ACC112 (cell line): ENCODE measurements around the gene LCTL.

Source experiments
- H2AFZ ChIP-seq: fragments of 200-600 bp; sonication (generic); one replicate; pipeline ENCODE4 v1.6.0; 2017; ENCODE audit warnings: antibody characterized with exemption, low read length; ENCODE audit not compliant: unreplicated experiment
- H3K27ac ChIP-seq: fragments of 200-600 bp; sonication (generic); 2 replicates; pipeline ENCODE4 v1.5.1; 2014; ENCODE audit warnings: low read depth, mild to moderate bottlenecking, antibody characterized with exemption, low read length, moderate library complexity
- H3K27me3 ChIP-seq: fragments of 200-600 bp; sonication (generic); 2 replicates; pipeline ENCODE4 v1.6.1; 2014; ENCODE audit warnings: mild to moderate bottlenecking, antibody characterized with exemption, low read length, moderate library complexity, mixed read lengths; ENCODE audit not compliant: insufficient read depth
- H3K36me3 ChIP-seq: fragments of 200-600 bp; sonication (generic); 2 replicates; pipeline ENCODE4 v1.6.1; 2016; ENCODE audit warnings: mild to moderate bottlenecking, antibody characterized with exemption, low read length, moderate library complexity, mixed read lengths; ENCODE audit not compliant: insufficient read depth
- H3K4me1 ChIP-seq: fragments of 200-600 bp; sonication (generic); one replicate; pipeline ENCODE4 v1.6.1; 2016; ENCODE audit warnings: low read length, mixed read lengths; ENCODE audit not compliant: insufficient read depth, unreplicated experiment, control insufficient read depth
- H3K4me3 ChIP-seq: fragments of 200-600 bp; sonication (generic); 2 replicates; pipeline ENCODE4 v1.5.1; 2014; ENCODE audit warnings: mild to moderate bottlenecking, low read depth, low read length
- H3K79me2 ChIP-seq: fragments of 200-600 bp; sonication (generic); one replicate; pipeline ENCODE4 v1.6.0; 2016; ENCODE audit warnings: low read length; ENCODE audit not compliant: control insufficient read depth, unreplicated experiment, insufficient read depth

LCTL gene

GRCh38 chr15:66565141-66565641 lies 607 bp downstream of the LCTL start:
- H3K79me2 ChIP-seq, result no peaks in the 10 kb centered on the region
- peaks cover 18% of the 10 kb centered on the region for H3K4me1 ChIP-seq
- H3K36me3 ChIP-seq, result no peaks in the 10 kb centered on the region
- peak overlapping the region; percentile 41 for H2AFZ ChIP-seq
- H3K27me3 ChIP-seq, result no peaks in the 10 kb centered on the region
- H3K4me3 ChIP-seq, result peak overlapping the region; percentile 52; the same call in 1 of the 2 replicates
- no peak overlapping the region for H3K27ac ChIP-seq

DNA sequence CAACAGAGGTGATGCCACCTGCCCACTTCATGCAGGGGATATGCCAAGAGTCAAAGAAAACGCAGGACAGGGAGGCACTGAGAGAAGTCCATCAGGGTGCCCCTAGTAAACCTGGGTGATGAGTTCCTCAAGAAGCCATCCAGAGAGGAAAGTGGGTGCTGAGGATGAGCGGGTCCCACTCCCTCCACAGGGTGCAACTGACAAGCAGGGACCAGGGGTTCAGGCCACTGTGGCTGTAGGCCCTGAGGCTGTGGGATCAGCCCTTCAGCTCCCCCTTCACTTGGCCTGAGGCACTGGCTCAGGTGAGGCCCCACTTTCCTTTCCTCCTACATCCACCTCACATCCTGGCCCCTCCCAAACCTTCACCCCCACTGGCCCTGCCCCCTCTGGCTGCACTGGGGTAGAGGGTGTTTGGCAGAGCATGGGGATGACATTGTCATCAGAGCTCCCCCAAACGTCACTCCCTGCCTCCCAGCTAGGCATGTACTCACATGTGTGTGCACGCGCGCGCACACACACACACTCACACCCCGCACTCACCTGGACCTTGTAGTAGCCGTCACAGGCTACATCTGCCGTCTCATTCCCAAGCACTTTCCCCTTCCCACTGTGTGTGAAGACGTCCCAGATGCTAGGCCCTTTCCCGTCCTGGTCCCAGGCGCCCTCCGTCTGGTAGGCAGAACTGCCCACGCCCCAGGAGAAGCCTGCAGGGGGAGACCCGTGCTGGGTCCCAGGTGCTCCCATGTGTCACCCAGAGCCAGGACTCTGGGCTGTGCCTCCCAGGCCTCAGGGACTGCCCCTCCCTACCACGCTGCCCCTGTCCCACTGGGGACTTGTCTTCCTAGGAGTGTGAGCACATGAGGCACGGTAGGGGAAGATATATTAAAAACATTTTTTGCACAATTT lies 1.4 kb downstream of the LCTL start:
- Histone ChIP-seq H2AFZ (no peak overlapping the region), H3K27ac (no peak overlapping the region), H3K36me3 (no peaks in the 10 kb centered on the region), H3K79me2 (no peaks in the 10 kb centered on the region), H3K4me1 (peaks cover 18% of the 10 kb centered on the region), H3K4me3 (no peak overlapping the region), H3K27me3 (no peaks in the 10 kb centered on the region)

- no peaks in the 10 kb centered on the region for H3K79me2 ChIP-seq
- H3K27ac ChIP-seq, result no peak overlapping the region
- H3K36me3 ChIP-seq, result no peaks in the 10 kb centered on the region
- H3K27me3 ChIP-seq, result no peaks in the 10 kb centered on the region
- H3K4me3 ChIP-seq, result no peak overlapping the region
- no peak overlapping the region for H2AFZ ChIP-seq
- H3K4me1 ChIP-seq, result peaks cover 18% of the 10 kb centered on the region
Observed at GRCh38 chr15:66563566-66564110, 2.2 kb downstream of the LCTL start.

- Histone ChIP-seq H3K79me2 (no peaks in the 10 kb centered on the region), H3K4me1 (peaks cover 18% of the 10 kb centered on the region), H3K27ac (no peak overlapping the region), H2AFZ (no peak overlapping the region), H3K27me3 (no peaks in the 10 kb centered on the region), H3K4me3 (no peak overlapping the region), H3K36me3 (no peaks in the 10 kb centered on the region)
Observed at GRCh38 chr15:66563126-66563525, 2.7 kb downstream of the LCTL start.

- H2AFZ ChIP-seq, result no peak overlapping the region
- no peak overlapping the region for H3K27ac ChIP-seq
- no peaks in the 10 kb centered on the region for H3K79me2 ChIP-seq
Observed at GRCh38 chr15:66560856-66561525, 4.8 kb downstream of the LCTL start.

DNA sequence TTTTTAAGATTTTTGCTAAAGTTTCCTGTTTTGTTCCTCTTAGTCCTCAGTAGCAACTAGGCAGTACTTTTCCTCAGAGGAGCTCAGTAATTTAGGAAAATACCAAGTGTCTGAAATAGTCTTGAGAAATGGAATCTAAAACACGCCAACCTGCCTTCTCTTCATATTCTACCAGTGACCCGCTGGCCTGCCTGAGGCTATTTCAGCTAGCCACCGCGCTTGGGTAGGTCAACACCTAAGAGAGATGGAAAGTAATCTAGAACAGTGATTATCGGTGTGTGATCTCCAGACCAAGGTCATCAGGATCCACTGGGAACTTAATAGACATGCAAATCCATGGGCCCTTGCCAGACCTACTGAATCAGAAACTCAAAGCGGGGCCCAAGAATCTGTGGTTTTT lies 7.5 kb downstream of the LCTL start:
- Histone ChIP-seq H3K27ac (no peak overlapping the region), H3K4me1 (no peaks in the 10 kb centered on the region), H3K4me3 (no peak overlapping the region), H3K79me2 (no peaks in the 10 kb centered on the region), H3K36me3 (no peaks in the 10 kb centered on the region), H3K27me3 (no peaks in the 10 kb centered on the region), H2AFZ (no peak overlapping the region)

More at GRCh38 chr15:66560856-66561525, 4.8 kb downstream of the LCTL start:
- Histone ChIP-seq H3K4me3 (no peak overlapping the region), H3K27me3 (no peaks in the 10 kb centered on the region), H3K4me1 (peaks cover 5% of the 10 kb centered on the region), H3K36me3 (no peaks in the 10 kb centered on the region)

GRCh38 chr15:66555685-66556084 lies 10.1 kb downstream of the LCTL start:
- no peaks in the 10 kb centered on the region for H3K79me2 ChIP-seq
- H3K27ac ChIP-seq, result no peak overlapping the region
- H3K4me3 ChIP-seq, result no peak overlapping the region
- no peaks in the 10 kb centered on the region for H3K4me1 ChIP-seq
- H2AFZ ChIP-seq, result no peak overlapping the region
- H3K36me3 ChIP-seq, result peaks cover 15% of the 10 kb centered on the region
- H3K27me3 ChIP-seq, result no peaks in the 10 kb centered on the region

- no peaks in the 10 kb centered on the region for H3K79me2 ChIP-seq
- no peak overlapping the region for H3K4me3 ChIP-seq
- peaks cover 18% of the 10 kb centered on the region for H3K36me3 ChIP-seq
- H3K27me3 ChIP-seq, result no peaks in the 10 kb centered on the region
- no peak overlapping the region for H3K27ac ChIP-seq
- H2AFZ ChIP-seq, result no peak overlapping the region
- no peaks in the 10 kb centered on the region for H3K4me1 ChIP-seq
Observed at GRCh38 chr15:66545255-66545654, 20.5 kb downstream of the LCTL start.

GRCh38 chr15:66542896-66543295 lies 22.9 kb downstream of the LCTL start:
- Histone ChIP-seq H3K27me3 (no peaks in the 10 kb centered on the region), H3K4me3 (no peak overlapping the region), H3K79me2 (no peaks in the 10 kb centered on the region), H3K4me1 (no peaks in the 10 kb centered on the region), H3K27ac (no peak overlapping the region), H2AFZ (no peak overlapping the region), H3K36me3 (peaks cover 25% of the 10 kb centered on the region)

DNA sequence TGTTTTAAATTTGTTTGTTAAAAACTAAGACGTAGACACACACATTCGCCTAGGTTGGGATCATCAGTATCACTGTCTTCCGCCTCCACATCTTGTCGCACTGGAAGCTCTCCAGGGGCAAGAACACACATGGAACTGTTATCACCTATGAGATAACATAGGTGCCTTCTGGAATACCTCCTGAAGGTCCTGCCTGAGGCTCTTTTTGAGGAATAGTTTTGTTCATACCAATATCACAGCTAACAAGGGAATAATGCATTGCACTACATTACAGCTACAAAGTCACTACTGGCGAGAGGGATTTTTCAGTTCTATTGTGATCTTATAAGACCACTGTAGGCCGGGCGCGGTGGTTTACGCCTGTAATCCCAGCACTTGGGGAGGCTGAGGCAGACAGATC lies 30.7 kb downstream of the LCTL start:
- H3K27me3 ChIP-seq, result no peaks in the 10 kb centered on the region
- peaks cover 29% of the 10 kb centered on the region for H3K36me3 ChIP-seq
- no peak overlapping the region for H2AFZ ChIP-seq
- no peak overlapping the region for H3K4me3 ChIP-seq
- no peaks in the 10 kb centered on the region for H3K4me1 ChIP-seq
- no peaks in the 10 kb centered on the region for H3K79me2 ChIP-seq
- H3K27ac ChIP-seq, result no peak overlapping the region
